Mononuclear cell (primary cell): ENCODE results near the gene ASIP. TPM values are rescaled to one million over a fixed set of nuclear protein-coding genes. Genes with fewer than 3 reads are reported as not detected.
"Not testable (repeated sequence)": the region's sequence is repeated elsewhere in the genome, so short reads cannot be mapped to it uniquely, and the experiment has no call there.

Experiments used
- H3K27me3 ChIP-seq: 2 replicates; pipeline ENCODE4 v1.6.0; 2011; ENCODE audit warnings: low read length, control low read depth; ENCODE audit not compliant: insufficient read depth
- H3K4me1 ChIP-seq: 2 replicates; pipeline ENCODE4 v1.5.1; 2011; ENCODE audit warnings: mild to moderate bottlenecking, low read length, control low read depth; ENCODE audit not compliant: insufficient read depth
- H3K4me3 ChIP-seq: 2 replicates; pipeline ENCODE4 v1.5.1; 2011; ENCODE audit warnings: mild to moderate bottlenecking, low read length, moderate library complexity
- H3K9me3 ChIP-seq: 2 replicates; pipeline ENCODE4 v1.5.1; 2011; ENCODE audit warnings: low read depth, mild to moderate bottlenecking, control low read depth, low read length
- total RNA-seq: library from RNA; depleted of rRNA; stranded (reverse); fragments of >200 nt; gene quantifications from one replicate; pipeline ENCODE4 v1.2.3, GENCODE V29; 2012

Gene ASIP
- total RNA-seq, 1 donor = 1.3 TPM

GRCh38 chr20:34292496-34292895, 51.3 kb downstream of the ASIP start:
- H3K9me3 ChIP-seq = no peaks in the 10 kb centered on the region
- H3K4me1 ChIP-seq = peaks cover 6% of the 10 kb centered on the region
- H3K4me3 ChIP-seq = no peak overlapping the region
- H3K27me3 ChIP-seq = no peaks in the 10 kb centered on the region

- H3K27me3 ChIP-seq = no peaks in the 10 kb centered on the region
- H3K4me1 ChIP-seq = peaks cover 6% of the 10 kb centered on the region
- no peaks in the 10 kb centered on the region for H3K9me3 ChIP-seq
- no peak overlapping the region for H3K4me3 ChIP-seq
Observed at GRCh38 chr20:34293119-34293518, 51.9 kb downstream of the ASIP start.

DNA sequence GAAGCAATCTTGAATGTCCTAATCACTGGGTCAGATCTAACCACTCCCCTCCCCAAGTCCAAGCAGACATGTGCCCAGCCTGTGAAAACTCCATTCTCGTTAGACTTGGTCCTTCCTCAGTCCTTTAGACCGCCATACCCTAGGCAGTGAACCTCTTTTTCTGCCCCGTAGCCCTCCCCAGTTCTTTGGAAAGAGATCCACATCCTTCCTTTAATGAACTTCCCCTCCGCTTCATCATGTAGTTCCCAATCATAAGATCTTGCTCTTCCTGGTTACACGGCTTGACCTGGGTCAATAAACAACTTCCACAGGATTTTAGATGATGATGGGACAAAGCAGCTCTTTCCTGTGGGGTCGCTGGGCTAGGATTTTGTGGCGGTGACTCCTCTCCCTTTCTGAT, 52.4 kb downstream of the ASIP start:
- H3K4me1 ChIP-seq = peaks cover 6% of the 10 kb centered on the region
- no peak overlapping the region for H3K4me3 ChIP-seq
- no peaks in the 10 kb centered on the region for H3K27me3 ChIP-seq
- no peaks in the 10 kb centered on the region for H3K9me3 ChIP-seq

DNA sequence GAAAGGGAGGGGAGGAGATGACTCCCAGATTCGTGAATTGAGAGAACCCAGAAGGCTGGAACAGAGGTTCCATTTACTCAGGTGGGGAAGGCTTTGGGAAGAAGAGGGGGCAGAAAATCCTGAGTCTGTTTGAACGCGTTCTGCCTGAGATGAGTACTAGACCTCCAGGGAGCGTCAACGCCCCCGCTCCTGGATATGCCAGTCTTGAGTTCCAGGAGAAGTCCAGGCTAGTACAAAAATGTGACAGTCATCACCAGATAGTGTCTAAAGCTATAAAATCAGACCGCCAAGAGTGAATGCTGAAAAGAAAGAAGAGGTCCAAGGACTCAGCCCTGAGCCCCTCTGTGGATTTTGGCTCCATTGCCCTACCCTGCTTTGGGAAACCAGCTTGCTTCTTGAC, 53.3 kb downstream of the ASIP start:
- no peaks in the 10 kb centered on the region for H3K9me3 ChIP-seq
- peaks cover 10% of the 10 kb centered on the region for H3K4me1 ChIP-seq
- no peaks in the 10 kb centered on the region for H3K27me3 ChIP-seq
- H3K4me3 ChIP-seq = no peak overlapping the region

- peaks cover 17% of the 10 kb centered on the region for H3K4me1 ChIP-seq
- H3K9me3 ChIP-seq = no peaks in the 10 kb centered on the region
- H3K27me3 ChIP-seq = no peaks in the 10 kb centered on the region
- H3K4me3 ChIP-seq = no peak overlapping the region
Observed at GRCh38 chr20:34295284-34295683, 54.1 kb downstream of the ASIP start.

- Histone ChIP-seq H3K9me3 (no peaks in the 10 kb centered on the region), H3K4me1 (peaks cover 29% of the 10 kb centered on the region), H3K4me3 (no peak overlapping the region), H3K27me3 (no peaks in the 10 kb centered on the region)
Observed at GRCh38 chr20:34296468-34296867, 55.2 kb downstream of the ASIP start.

DNA sequence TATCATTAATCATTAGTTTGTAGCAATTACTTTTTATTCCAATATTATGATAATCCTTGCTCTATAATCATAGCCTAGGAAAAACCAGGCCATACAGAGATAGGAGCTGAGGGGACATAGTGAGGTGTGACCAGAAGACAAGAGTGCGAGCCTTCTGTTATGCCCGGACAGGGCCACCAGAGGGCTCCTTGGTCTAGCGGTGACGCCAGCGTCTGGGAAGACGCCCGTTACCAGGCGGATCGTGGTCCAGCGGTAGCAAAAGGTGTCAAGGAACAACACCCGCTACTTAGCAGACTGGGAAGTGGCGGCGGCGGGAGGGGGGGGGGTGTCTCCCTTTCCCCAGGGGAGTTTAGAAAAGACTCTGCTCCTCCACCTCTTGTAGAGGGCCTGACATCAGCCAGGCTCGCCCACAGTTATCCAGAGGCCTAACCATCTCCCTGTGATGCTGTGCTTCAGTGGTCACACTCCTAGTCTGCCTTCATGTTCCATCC, 57.1 kb downstream of the ASIP start:
- not testable (repeated sequence) for H3K4me3 ChIP-seq, H3K9me3 ChIP-seq
- peaks cover 39% of the 10 kb centered on the region for H3K4me1 ChIP-seq

GRCh38 chr20:34299556-34300255, 58.5 kb downstream of the ASIP start:
- Histone ChIP-seq H3K4me3 (no peak overlapping the region), H3K4me1 (peaks cover 38% of the 10 kb centered on the region), H3K27me3 (no peaks in the 10 kb centered on the region), H3K9me3 (no peaks in the 10 kb centered on the region)

More for the DNA sequence above, 57.1 kb downstream of the ASIP start:
- not testable (repeated sequence) for H3K27me3 ChIP-seq

DNA sequence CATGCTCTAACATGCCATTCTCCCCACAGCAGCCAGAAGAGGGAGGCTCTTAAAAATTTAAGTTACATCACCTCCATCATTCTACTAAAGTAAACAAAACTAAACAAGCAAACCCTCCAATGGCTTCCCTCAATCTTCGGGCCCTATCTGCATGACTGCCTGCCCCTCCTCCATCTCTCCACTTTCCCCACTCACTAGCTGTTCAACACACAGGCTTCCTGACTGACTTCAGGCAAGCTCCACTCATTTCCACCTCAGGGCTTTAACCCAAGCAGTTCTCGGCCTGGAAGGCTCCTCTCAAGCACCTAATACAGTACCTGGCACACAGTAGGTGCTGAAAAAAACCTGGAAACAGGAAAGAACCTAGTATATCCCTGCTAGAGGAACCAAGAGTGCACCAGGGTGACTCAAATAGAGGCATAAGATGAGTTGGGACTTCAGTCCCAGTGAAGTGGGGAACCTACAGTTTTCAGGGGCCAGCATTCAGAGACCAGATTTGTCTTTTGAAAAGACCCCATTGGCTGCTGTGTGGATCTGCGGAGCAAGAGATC, 59.1 kb downstream of the ASIP start:
- Histone ChIP-seq H3K9me3 (no peaks in the 10 kb centered on the region), H3K4me1 (peaks cover 40% of the 10 kb centered on the region), H3K27me3 (no peaks in the 10 kb centered on the region), H3K4me3 (no peak overlapping the region)

DNA sequence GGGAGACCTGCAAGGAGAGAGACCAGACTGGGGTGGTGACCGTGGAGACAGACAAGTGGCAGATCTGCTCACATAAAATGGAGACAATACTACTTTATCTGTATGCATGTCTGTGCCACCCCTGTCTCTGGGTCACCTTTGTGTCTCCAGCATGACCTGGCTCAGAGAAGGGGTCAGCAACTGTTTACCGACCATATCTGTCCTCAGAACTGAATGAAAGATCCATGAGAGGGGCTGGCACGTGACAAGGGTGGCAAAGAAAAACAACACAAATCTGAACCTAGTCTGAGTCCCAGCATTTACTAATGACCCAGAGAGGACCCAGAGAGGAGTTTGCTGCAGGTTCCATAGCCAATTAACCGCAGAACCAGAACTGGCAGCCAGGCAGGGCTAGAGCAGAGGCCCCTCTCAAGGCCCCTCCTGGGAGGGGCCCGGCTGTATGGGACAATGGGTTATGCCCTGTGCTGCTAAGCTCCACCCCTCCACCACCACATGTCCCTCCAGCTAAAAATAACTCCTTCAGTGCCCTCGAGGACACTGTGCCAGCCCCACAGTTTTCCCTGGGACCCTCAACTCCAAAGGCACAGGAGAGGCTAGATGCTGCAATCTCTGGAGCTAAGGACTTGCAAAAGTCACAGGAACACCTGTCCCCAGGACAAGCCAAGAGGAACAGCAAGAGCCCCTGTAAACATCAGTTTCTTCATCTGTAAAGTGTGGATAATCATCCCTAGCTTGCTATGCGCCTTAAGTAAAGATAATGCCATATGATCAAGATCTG, 59.8 kb downstream of the ASIP start:
- Histone ChIP-seq H3K27me3 (no peaks in the 10 kb centered on the region), H3K4me1 (peaks cover 46% of the 10 kb centered on the region), H3K4me3 (no peak overlapping the region), H3K9me3 (no peaks in the 10 kb centered on the region)

GRCh38 chr20:34301587-34302311, 60.5 kb downstream of the ASIP start:
- H3K4me1 ChIP-seq = peaks cover 50% of the 10 kb centered on the region
- H3K9me3 ChIP-seq = no peaks in the 10 kb centered on the region
- no peaks in the 10 kb centered on the region for H3K27me3 ChIP-seq
- H3K4me3 ChIP-seq = no peak overlapping the region

GRCh38 chr20:34302312-34302722, 61.1 kb downstream of the ASIP start:
- H3K4me1 ChIP-seq = peaks cover 50% of the 10 kb centered on the region
- no peaks in the 10 kb centered on the region for H3K27me3 ChIP-seq
- no peaks in the 10 kb centered on the region for H3K9me3 ChIP-seq
- peak overlapping the region; percentile 72 for H3K4me3 ChIP-seq

GRCh38 chr20:34302723-34303533, 61.7 kb downstream of the ASIP start, which contains the start of gene AHCY:
Gene AHCY (minus strand): TSS chr20:34303355. CDS start chr20:34303270, 85 bp downstream.
- Histone ChIP-seq H3K4me1 (peaks cover 50% of the 10 kb centered on the region), H3K4me3 (peak within 1 kb of the TSS; percentile 72), H3K27me3 (no peaks in the 10 kb centered on the region), H3K9me3 (no peaks in the 10 kb centered on the region)
